K562 (cell line): ENCODE results near the gene RBM20.

Experiments
- NRF1 ChIP-seq, 2 experiments: fragments of 450-650 bp; IDR thresholded peaks in 1 of 2; conservative IDR thresholded peaks in 1 of 2; 2 replicates each; pipeline ENCODE4 v1.6.1; 2014; ENCODE audit warnings: mild to moderate bottlenecking in 2 of 2
- TBP ChIP-seq: optimal IDR thresholded peaks from 2 replicates; pipeline ENCODE3; 2011; ENCODE audit warnings: low read depth, low read length, improper control_type of control experiment
- ZC3H4 ChIP-seq: sonication (generic); formaldehyde crosslinking; IDR thresholded peaks from 2 replicates; pipeline ENCODE4 v1.9.0; 2021; ENCODE audit warnings: missing genetic modification reagents, borderline replicate concordance
- ZFPM2 ChIP-seq: fragments of 250-450 bp; sonication (Bioruptor Pico); IDR thresholded peaks from 2 replicates; pipeline ENCODE4 v1.5.1; 2022; ENCODE audit warnings: mild to moderate bottlenecking
- ZNF263 ChIP-seq: sonication (generic); formaldehyde crosslinking; IDR thresholded peaks from 2 replicates; pipeline ENCODE4 v1.8.0; 2022; ENCODE audit warnings: mild to moderate bottlenecking, missing genetic modification reagents, borderline replicate concordance
- TF ChIP-seq, protein P1 (sequence below), 3 experiments: IDR thresholded peaks in 2 of 3; conservative IDR thresholded peaks in 1 of 3; 2 replicates each; pipeline ENCODE4 v1.5.1; 2011 to 2012; ENCODE audit warnings: low read length in 3 of 3, mild to moderate bottlenecking in 3 of 3, control low read depth in 2 of 3, improper control_type of control experiment in 1 of 3, inconsistent platforms in 1 of 3, low read depth in 1 of 3, mixed read lengths in 1 of 3, moderate library complexity in 1 of 3; ENCODE audit not compliant: insufficient read depth in 2 of 3
- TF ChIP-seq, protein P2 (sequence below): sonication (generic); formaldehyde crosslinking; IDR thresholded peaks from 2 replicates; pipeline ENCODE4 v1.4.0; 2020; ENCODE audit warnings: mild to moderate bottlenecking, missing genetic modification reagents
- TF ChIP-seq, protein P3 (sequence below), 3 experiments: fragments of 200-800 bp in 1 of 3; fragments of 250-450 bp in 1 of 3; fragments of 450-650 bp in 1 of 3; sonication (Bioruptor Pico) in 1 of 3; sonication (Bioruptor generic) in 1 of 3; formaldehyde crosslinking in 1 of 3; IDR thresholded peaks; 2 replicates each; pipeline versions ENCODE4 v1.6.1 to v1.8.0; 2016 to 2022; ENCODE audit warnings: mild to moderate bottlenecking in 2 of 3, missing genetic modification characterization in 2 of 3, missing compliant biosample characterization in 1 of 3, moderate library complexity in 1 of 3

DNA sequence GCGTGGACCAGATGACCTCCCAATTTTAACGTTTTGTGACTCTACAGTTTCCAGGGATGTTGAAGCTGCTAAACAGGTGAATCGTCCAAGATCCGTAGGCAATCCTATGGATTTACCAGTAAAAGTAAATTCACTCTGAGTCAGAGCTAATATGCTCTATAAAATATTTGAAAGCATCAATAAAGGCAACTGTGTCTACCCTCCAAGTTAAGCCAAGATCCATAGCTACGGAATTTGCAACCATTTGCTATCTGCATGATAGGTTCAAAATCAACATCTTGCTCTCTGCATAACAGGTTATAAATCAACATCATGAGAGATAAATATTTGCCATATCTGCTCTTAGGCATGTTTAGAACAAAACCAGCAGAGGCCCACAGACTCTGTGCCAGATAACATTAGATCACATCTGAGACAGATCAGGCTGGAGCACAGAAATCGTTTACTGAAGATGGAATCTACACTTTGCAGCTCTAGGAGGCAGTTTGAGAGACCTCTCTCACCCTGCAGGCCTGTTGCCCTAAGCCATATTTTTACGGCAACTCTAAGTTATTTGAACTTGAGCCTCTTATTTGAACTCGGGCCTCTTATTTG lies 146.9 kb downstream of the RBM20 start:
- no peak for TF ChIP-seq TBP
- TF ChIP-seq ZFPM2 (CRISPR knock-in tag), result no peak
- TF ChIP-seq ZNF263 (CRISPR knock-in tag), result no peak
- TF ChIP-seq, protein P1, sequence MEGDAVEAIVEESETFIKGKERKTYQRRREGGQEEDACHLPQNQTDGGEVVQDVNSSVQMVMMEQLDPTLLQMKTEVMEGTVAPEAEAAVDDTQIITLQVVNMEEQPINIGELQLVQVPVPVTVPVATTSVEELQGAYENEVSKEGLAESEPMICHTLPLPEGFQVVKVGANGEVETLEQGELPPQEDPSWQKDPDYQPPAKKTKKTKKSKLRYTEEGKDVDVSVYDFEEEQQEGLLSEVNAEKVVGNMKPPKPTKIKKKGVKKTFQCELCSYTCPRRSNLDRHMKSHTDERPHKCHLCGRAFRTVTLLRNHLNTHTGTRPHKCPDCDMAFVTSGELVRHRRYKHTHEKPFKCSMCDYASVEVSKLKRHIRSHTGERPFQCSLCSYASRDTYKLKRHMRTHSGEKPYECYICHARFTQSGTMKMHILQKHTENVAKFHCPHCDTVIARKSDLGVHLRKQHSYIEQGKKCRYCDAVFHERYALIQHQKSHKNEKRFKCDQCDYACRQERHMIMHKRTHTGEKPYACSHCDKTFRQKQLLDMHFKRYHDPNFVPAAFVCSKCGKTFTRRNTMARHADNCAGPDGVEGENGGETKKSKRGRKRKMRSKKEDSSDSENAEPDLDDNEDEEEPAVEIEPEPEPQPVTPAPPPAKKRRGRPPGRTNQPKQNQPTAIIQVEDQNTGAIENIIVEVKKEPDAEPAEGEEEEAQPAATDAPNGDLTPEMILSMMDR (IDR thresholded peaks at IDR 0.05 in 2 of 3, conservative IDR thresholded peaks at IDR 0.05 in 1 of 3; ENCODE audit: insufficient read depth in 2 of 3, low read depth in 1 of 3, low read length in 3 of 3), result no peak
- TF ChIP-seq, protein P2, sequence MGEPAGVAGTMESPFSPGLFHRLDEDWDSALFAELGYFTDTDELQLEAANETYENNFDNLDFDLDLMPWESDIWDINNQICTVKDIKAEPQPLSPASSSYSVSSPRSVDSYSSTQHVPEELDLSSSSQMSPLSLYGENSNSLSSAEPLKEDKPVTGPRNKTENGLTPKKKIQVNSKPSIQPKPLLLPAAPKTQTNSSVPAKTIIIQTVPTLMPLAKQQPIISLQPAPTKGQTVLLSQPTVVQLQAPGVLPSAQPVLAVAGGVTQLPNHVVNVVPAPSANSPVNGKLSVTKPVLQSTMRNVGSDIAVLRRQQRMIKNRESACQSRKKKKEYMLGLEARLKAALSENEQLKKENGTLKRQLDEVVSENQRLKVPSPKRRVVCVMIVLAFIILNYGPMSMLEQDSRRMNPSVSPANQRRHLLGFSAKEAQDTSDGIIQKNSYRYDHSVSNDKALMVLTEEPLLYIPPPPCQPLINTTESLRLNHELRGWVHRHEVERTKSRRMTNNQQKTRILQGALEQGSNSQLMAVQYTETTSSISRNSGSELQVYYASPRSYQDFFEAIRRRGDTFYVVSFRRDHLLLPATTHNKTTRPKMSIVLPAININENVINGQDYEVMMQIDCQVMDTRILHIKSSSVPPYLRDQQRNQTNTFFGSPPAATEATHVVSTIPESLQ (CRISPR knock-in tag), result no peak
- TF ChIP-seq, protein P3, sequence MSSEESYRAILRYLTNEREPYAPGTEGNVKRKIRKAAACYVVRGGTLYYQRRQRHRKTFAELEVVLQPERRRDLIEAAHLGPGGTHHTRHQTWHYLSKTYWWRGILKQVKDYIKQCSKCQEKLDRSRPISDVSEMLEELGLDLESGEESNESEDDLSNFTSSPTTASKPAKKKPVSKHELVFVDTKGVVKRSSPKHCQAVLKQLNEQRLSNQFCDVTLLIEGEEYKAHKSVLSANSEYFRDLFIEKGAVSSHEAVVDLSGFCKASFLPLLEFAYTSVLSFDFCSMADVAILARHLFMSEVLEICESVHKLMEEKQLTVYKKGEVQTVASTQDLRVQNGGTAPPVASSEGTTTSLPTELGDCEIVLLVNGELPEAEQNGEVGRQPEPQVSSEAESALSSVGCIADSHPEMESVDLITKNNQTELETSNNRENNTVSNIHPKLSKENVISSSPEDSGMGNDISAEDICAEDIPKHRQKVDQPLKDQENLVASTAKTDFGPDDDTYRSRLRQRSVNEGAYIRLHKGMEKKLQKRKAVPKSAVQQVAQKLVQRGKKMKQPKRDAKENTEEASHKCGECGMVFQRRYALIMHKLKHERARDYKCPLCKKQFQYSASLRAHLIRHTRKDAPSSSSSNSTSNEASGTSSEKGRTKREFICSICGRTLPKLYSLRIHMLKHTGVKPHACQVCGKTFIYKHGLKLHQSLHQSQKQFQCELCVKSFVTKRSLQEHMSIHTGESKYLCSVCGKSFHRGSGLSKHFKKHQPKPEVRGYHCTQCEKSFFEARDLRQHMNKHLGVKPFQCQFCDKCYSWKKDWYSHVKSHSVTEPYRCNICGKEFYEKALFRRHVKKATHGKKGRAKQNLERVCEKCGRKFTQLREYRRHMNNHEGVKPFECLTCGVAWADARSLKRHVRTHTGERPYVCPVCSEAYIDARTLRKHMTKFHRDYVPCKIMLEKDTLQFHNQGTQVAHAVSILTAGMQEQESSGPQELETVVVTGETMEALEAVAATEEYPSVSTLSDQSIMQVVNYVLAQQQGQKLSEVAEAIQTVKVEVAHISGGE (CRISPR knock-in tag; IDR thresholded peaks at IDR 0.05), result no peak
- TF ChIP-seq NRF1 (conservative IDR thresholded peaks at IDR 0.05 in 1 of 2, IDR thresholded peaks at IDR 0.05 in 1 of 2), result no peak
- no peak for TF ChIP-seq ZC3H4 (CRISPR knock-in tag)
